Measurements from ENCODE around the gene TMCC3.

The TMCC3 gene

DNA sequence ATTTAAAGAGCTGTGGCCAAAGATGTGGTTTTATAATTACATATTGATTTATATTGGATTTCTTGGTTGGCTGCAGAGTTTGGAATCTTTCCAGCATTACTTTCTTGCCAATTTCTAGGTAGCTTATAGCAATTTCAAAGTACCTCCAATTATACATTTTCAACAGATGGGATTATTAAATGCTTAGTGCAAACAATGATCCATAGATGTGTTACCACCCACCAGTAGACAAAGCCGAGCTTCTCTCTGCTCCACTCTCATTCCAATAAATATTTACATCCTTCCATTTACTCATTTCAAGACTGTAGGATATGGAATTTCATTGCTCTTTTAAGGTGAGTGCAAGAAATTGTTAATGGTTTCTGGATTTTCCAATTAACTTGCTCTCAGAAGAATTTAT lies 21.6 kb upstream of the TMCC3 start:
- DNase-seq, result no peak

DNA sequence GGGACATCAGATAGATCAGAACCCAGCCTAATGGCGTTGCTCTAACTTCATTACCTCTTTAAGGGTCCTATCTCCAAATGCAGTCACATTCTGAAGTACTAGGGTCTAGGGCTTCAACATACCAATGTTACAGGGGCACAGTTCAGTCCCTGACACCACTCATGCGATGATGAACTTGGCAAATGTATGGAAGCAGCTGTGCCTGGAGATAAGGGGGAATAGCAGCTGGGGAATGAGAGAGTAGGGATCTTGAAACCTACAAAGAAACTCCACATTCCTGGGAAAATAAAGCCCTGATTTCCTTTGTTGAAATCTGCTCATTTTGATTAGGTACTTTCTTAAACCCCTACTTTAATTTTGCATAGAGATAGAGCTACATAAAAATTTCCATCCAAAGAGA lies 20.5 kb upstream of the TMCC3 start:
- no peak for DNase-seq

DNA sequence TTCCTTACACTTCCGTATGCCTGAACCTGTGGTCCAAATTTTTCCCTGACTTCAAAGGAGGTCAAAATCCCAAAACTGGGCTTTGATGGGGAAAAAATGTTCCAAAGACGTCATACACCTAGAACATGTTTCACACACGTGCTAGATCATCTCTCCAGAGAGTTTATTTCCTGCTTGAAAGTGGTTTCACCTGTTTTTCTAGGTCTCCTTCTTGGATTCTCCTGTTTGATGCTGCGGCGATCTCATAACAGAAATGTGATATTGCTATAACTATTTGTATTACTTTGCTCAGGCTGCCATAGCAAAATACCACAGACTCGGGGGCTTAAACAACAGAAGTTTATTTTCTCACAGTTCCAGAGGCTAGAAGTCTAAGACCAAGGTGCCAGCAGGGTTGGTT lies 19.7 kb upstream of the TMCC3 start:
- no peak for DNase-seq

DNA sequence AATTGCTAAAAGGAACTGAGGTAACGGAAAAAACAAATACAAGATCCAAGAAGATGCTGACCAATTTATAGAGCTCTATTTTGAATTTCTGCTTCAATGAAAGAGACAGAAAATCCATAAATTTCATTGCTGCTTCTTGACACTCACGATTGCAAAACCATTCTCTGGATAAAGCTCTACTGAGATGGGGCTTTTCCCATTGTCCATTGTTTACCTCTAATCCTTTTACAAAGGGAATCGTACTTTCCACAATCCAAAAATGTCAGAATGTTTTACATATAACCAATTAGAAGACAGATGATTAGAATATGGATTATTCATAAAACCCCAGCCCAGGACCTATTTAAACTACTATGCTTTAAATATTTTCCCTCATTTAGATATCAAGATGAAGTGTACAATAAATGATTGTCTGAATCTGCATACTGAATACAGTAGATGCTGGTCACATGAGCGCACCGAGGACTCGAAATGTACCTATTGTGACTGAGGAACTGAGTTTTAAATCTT lies 16.7 kb upstream of the TMCC3 start:
- no peak for DNase-seq

DNA sequence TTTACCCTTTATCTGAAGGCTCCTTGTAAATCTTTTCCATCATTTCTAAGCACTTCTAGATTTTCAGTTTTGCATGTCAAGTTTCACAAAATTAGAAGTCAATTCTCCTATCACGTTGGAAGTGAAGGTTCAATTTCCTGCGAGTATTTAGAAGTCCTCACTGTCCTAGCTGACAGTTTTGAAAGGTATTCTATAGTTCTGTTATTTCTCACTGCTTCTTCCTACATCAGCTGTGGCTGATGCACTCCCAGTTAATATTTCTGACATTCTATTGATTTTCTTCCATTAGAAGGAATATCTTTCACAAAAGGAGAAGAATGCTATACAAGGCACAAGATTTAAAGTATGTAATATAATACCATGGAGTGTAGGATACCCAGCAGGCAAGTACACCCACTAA lies 15.8 kb upstream of the TMCC3 start:
- no peak for DNase-seq

DNA sequence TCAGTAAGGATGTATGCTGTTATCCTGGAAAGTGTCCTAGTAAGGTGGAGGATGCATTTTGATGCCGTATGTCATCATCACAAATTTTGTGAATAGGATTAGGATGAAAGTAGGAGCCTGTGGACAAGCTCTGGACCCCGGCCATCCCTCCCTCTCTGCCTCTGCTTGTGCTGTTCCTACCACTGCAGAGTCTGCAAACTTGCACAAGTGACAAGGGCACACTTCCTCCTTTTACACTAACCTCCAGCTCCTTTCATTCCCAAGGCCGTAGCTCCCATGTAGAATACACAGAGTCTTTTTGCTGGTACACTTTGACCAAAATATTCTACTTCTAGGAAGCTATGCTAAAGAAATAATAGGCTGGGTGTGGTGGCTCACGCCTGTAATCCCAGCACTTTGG lies 13.3 kb upstream of the TMCC3 start:
- DNase-seq, result no peak

DNA sequence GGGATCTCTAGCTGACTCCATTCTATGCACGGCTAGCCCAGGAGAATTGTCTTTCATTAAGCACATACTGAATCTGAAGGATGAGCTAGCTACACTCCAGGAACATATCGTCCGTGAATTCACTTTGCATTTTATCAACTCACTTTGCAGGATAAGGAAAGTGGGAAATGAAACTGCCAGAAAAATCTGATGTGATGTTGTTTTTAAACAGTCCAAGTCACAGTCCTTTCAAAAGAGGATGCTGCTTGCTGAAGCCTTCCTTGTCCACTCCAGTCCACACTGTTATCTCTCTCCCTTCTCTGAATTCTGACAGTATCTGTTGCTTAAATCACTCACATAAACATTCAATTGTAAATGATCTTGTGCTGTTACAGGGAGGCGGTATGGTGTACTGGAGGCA lies 12.7 kb upstream of the TMCC3 start:
- DNase-seq, result no peak

DNA sequence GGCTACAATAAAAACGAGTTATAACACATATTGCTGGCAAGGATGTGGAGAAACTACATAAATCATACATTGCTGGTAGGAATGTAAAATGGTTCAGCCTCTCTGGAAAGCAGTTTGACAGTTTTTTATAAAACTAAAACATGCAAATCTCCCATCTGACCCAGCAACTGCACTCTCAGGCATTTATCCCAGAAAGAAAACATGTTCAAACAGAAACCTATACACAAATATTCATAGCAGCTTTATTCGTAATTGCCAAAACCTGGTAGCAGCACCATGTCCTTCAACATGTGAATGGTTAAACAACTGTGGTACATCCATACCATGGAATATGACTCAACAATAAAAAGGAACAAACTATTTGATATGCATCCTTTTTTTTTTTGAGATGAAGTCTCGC lies 10.1 kb upstream of the TMCC3 start:
- no peak for DNase-seq

DNA sequence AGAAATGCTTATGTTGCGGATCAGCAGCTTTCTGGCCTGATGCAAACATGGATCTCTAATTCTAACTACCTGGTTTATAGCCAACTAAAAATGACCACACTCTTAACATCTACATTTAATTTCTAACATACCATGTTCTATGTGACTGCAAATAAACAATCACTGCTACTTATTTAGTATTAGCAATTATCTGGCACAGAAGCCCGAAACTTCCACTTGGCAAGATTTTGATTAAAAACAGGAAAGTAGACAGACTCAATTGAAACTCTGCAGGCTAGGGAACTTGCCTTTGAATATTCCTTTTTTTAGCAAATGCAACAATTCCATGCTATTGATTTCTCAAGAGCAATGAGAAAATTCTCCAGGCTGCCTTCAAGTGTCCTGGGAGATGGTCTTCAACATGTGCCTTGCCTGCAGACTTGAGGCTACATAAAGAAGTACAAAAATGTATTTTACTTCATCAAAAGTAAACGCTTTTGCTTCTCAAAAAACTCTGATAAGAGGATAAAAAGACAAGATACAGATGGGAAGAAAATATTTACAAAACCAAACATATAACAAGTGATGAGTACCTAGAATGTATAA lies 9.1 kb upstream of the TMCC3 start:
- no peak for DNase-seq

DNA sequence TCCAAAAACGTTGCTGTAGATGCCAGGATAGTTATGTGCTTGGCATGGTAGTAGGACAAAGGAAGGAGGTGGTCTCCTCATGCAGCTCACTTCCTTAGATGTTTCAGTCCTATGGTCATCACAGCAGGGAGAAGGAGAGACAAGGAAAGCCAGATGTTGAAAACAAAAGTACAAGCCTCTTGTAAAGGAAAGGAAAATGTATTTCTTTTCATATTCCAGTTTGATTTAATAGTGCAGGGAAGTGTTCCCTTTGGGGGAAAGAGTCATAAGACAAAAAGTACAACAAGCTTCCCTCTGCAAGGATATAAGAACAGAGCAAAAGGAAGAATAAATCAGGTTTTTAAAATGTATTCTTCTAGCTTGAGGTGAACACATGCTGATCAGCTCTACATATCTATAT lies 8.6 kb upstream of the TMCC3 start:
- no peak for DNase-seq

DNA sequence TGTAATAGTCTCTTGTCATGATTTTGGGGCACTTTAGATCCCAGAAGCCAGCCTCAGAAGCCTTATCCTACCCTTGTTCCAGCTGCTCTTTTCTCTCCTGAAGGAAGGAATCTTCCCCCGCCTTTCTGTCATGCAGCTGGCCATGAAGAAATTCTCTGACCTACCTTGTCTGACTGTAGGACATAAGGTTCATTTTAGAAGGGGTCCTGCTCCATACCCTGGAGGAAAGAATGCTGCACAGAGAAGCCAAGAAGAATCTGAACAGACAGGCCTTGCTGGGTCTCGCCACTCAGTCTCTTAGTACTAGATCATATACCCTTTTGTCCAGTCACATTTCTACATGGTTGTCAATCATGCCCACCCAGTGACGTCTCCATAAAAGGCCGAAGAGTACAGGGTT lies 6.2 kb upstream of the TMCC3 start:
- DNase-seq, result no peak

DNA sequence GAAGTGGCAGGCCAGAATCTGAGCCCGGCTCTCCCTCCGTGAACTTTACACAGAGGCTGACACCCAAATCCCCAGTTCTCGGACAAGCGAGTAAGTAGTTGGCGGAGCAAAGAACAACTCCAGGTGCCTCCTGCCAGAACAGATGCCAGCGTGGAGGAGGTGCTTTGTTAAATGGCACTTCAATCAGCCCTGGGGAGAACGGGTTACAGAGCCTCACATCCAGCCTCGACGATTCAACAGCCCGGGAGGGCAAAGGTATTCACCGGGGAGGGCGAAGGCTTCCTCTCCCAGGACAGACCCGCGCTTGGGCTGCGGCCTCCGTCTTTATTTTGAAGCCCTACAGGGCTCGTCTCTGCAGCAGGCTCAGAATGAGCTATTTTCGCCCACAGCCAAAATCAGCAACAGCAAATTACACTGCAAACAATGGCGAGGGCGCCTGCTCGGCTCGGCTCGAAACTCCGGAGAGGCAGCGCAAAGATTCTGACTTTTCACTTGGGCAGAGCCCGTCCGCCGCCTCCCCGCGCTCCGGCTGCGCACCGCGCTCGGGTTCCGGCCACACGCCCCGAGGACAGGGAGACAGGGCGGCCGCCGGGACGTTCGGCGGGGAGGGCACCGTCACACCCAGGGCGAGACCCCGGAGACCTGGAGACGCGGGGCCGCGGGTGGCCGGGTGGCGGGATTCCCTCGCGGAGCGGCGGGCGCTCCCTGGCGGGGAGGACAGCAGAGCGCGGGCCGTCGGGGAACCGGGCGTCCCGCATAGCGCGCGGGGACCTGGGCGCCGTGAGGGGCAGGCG lies 811 bp downstream of the TMCC3 start:
- peak; percentile 32 for DNase-seq

DNA sequence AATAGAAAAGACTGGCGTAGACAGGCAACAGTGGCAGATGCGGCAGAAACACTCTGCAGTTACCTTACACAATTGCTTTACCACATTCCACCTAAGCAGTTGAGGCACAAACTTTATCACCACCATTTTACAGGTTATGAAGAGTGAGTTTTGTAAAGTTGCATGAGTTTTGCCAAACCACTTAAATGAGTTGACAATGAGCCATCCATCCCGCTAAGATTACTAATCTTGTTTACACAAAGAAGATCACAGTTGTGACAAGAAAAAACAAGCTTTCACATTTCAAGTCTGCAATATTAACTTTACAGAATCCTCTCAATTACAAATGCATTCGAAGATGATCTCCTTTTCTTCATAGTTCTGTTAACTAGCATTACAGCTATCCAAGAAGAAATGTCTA lies 1.8 kb downstream of the TMCC3 start:
- DNase-seq, result no peak

DNA sequence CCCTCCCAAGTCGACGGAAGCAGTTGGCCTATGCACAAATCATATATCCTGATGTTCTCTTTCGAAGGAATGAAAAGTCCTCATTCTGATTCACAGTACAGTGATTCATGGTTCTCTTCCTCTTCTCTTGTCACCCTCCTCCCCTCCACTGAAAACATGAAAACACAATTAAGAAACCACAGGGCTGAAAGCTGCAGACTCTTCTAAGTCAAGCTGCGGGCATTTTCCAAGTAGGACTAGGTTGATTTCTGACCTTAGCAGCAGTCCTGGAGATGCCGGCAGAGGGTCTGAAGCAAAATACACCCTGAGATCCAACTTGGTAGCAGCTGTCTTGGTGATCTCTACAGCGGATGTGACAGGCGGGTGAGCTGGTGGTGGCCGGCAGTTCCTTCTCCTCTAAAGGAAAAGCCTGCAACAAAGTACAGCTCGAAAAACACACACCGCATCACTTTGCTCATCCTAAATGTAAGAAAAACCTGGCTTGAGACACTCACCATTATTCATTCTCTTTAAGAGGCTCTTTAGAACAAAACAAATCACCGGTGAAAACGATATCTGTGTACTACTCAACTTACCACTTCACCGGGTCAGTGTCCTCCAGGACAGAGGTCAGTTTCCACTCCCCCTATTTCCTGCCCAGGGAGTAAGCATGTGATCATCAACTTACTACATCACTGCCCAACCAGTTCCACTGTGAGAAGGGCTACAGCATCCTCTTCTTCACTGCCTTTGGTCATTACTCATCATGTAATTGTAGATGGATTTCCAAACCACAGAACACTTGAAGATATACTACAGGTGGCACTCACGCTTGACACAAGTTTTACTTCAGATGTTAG lies 6.0 kb downstream of the TMCC3 start:
- no peak for DNase-seq

DNA sequence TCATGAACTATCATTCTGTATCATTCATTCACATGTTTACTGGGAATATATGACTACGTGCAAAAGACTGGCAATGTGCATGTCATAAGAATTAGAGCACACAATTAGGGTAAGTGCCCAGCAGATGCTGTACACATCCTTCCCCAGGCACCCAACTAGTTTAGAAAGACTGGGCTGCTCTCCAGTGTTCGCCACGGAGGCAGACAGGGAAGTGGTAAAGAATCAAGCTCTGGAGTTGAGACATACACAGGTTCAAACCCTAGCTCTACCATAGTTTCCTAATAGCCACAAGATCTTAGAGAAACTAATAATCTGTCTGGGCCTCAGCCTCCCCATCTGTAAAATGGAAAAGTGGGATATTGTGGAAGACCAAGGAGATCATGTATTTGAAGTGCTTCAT lies 6.8 kb downstream of the TMCC3 start:
- no peak for DNase-seq

DNA sequence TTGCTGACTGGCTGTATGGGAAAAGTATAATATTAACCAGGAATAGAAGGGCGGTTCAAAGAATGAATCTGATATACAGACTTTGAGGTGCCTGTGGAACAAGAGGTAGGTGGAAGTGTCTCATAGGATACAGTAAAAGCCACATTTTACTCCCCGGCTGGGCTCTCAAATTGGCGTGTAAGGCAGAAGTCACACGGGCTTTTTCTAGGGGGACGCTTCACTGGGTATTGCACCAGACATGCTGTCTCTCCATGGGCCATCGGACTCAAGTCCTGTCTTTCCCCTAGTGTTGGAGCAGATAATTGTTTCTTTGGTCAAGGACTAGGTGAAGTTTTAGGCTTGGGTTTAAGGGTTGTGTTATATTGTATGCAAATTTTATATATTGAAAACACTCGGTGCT lies 9.1 kb downstream of the TMCC3 start:
- DNase-seq, result no peak

DNA sequence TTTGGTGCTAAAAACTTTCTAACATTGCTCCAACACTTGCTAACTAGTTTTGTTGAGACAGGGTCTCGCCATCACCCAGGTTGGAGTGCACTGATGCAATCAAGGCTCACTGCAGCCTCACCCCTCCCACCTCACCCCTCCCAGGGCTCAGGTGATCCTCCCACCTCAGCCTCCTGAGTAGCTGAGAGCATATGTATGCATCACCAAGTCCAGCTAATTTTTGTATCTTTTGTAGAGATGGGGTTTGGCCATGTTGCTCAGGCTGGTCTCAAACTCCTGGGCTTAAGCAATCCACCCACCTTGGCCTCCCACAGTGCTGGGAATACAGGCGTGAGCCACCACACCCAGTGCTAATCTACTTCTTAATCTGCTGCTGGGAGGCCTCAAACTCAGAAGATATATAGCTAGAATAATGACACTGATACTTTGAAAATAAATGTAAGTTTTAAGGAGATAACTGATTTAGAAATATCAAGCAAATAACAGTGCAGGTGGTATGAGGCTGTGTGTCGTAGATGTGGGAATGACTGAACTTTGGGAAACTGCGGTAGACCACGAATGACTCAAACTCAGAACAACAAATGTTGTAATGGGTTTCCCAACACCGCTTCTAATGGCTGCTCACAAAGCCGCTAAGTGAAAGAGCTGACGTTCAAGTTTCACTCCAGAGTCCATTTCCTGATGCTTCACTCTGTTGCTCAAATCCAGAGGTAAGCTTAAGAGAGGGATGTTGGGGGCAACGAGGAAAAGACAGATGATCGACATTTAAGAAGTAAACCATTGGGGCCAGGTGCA lies 10.0 kb downstream of the TMCC3 start:
- no peak for DNase-seq

DNA sequence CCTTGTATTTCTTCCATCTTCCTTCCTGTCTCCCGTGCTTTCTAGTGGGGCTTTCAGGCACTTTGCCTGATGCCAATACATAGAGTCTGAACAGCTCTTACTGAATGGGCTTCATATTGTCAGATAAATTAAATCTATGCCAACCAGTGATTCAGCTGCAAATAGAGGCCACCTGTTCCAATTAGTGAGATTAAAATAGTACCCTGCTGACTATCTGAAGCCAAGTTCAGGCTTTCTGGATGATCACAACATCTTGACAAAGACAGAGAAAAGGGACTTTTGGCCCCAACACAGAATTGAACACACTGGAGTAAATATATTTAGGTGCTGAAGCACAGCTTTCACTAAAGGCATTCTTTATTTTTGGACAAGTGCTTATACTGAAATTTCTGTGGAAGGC lies 11.8 kb downstream of the TMCC3 start:
- no peak for DNase-seq

DNA sequence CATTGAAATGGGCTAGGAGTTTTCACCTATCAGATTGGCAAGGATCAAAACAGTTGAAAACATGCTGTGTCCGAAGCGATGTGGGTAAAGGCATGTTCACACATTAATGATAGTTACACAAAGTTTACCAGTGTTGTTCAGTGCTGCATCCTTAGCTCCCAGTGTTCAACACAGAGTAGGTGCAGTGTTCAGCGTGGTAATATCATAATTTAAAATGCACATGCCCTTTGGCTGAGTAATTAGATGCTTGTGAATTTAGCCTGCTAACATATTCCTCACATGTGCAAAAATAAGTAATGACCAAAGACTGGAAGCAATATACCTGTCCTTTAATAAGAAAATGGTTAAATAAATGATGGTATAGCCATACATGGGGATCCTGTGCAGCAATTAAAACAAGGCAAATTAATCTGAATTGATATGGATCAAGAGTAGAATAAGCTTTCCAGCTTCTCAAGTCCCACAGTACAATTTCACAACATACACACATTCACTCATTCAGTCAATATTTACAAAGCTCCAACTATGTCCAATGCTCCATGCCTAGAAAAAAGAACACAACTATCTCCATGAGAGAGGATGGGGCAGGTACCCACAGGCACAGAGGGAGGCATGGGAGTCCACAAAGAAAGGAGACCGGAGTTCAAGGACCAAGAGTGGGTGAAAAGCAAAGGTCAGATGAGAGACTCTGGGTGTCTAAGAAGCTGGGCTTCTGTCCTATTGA lies 12.8 kb downstream of the TMCC3 start:
- no peak for DNase-seq

DNA sequence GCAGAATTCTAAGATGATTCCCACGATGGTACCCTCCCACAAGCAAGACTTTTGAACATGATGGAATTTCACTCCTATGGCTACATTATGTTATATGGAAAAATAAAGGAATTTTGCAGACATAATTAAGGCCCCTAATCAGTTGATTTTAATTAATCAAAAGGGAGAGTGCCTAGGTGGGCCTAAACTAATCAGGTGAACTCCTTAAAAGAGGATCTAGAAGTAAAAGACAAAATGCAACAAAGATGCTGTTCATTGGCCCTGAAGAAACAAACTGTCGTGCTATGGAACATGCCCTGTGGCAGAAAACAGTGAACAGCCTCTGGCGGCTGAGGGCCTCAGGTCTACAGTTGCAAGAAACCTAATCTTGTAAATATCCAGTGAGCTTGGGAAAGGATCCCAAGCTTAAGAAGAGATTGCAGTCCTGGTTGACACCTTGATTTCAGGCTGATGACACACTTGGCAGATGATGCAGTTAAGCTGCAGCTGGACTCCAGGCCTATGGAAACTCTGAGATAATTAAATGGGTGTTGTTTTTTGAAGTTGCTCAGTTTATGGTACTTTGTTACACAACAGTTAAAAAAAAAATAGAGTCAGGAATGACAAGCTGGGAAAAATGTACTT lies 13.8 kb downstream of the TMCC3 start:
- no peak for DNase-seq

DNA sequence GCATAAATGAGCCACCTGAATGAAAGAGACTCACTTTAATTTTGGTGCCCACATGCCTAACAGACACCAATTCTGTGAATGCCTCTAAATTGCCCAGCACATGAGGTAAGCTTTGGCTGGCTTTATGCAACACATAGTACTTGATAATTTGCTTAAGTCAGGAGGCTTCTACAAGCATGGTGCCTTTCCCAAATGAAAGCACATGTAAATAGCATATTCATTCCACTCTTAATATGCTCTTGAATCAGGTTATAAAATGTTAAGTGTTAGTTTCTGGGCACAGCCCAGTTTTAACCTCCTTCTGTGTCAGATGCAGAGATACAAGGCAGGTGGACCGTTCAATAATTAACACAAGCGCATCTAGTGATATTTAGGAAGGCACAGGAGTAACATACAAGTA lies 15.6 kb downstream of the TMCC3 start:
- no peak for DNase-seq

DNA sequence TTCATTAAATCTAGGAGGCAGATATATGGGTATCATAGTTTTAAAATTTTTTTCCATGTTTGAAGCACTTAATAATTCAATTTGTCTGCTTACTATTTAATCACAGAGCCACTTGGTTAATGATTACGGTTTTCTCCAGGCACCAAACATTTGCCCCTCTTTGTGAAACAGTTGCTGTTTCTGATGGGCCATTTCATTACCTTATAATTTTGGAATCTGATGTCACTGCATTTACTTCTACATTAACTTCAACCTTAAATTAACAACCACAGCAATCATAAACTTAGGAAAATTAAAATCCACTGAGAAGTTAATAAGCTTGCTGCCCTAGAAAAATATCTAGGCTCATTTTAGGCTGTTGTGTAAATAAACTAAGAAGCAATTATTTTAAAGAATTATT lies 17.0 kb downstream of the TMCC3 start:
- no peak for DNase-seq

All from activated CD8-positive, alpha-beta memory T cell treated with anti-CD3 and anti-CD28 coated beads, Interleukin-2, amount 50 U/mL, for 4 hours (primary cell).